HEK293 (cell line): Measurements from ENCODE around the gene GPR82.

Experiments used
- BCL11A ChIP-seq: fragments of 450-650 bp; formaldehyde crosslinking; IDR thresholded peaks from 2 replicates; pipeline ENCODE4 v1.5.1; 2016; ENCODE audit warnings: low read depth, missing biosample characterization, missing genetic modification characterization
- CTCF ChIP-seq: fragments of 450-650 bp; formaldehyde crosslinking; IDR thresholded peaks from 2 replicates; pipeline ENCODE4 v1.5.1; 2016; ENCODE audit warnings: missing biosample characterization, missing genetic modification characterization
- ZNF555 ChIP-seq: fragments of 450-650 bp; formaldehyde crosslinking; conservative IDR thresholded peaks from 2 replicates; pipeline ENCODE4 v1.5.1; 2017; ENCODE audit warnings: missing biosample characterization, mild to moderate bottlenecking, missing genetic modification characterization, inconsistent platforms
- TF ChIP-seq, protein P1 (sequence below): fragments of 450-650 bp; formaldehyde crosslinking; IDR thresholded peaks from 2 replicates; pipeline ENCODE4 v1.5.1; 2016; ENCODE audit warnings: missing biosample characterization, missing genetic modification characterization

DNA sequence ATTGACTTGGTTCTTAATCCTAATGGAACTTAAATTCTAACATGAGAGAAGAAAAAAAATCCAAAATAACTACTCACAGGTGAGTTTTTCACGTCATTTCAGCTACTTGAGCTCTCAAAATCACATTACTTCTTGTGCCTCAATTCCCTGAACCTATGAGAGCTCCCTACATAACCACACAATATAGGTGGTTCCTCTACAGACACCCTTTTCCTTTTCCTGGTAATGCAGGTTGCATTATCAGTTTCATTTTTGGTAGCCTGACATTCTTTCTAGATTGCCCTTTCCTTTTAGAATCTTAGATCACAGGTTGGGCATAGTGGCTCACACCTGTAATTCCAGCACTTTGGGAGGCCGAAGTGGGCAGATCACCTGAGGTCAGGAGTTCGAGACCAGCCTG, 31.0 kb upstream of the GPR82 start:
- TF ChIP-seq CTCF (tag by site-specific recombination) (no peak), ZNF555 (no peak), BCL11A (no peak)
- TF ChIP-seq, protein P1, sequence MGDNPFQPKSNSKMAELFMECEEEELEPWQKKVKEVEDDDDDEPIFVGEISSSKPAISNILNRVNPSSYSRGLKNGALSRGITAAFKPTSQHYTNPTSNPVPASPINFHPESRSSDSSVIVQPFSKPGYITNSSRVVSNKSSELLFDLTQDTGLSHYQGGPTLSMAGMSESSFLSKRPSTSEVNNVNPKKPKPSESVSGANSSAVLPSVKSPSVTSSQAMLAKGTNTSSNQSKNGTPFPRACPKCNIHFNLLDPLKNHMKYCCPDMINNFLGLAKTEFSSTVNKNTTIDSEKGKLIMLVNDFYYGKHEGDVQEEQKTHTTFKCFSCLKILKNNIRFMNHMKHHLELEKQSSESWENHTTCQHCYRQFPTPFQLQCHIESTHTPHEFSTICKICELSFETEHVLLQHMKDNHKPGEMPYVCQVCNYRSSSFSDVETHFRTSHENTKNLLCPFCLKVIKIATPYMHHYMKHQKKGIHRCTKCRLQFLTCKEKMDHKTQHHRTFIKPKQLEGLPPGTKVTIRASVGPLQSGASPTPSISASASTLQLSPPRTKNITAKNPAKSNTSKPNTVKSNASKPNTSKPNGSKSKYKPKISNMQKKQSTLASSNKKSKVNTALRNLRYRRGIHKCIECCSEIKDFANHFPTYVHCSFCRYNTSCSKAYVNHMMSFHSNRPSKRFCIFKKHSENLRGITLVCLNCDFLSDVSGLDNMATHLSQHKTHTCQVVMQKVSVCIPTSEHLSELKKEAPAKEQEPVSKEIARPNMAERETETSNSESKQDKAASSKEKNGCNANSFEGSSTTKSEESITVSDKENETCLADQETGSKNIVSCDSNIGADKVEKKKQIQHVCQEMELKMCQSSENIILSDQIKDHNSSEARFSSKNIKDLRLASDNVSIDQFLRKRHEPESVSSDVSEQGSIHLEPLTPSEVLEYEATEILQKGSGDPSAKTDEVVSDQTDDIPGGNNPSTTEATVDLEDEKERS (tag by site-specific recombination), result no peak
